ENCODE results near the gene RSBN1L. TPM values are rescaled to one million over a fixed set of nuclear protein-coding genes. Genes with fewer than 3 reads are reported as not detected.
"Not testable (repeated sequence)": the region's sequence is repeated elsewhere in the genome, so short reads cannot be mapped to it uniquely, and the experiment has no call there.

The RSBN1L gene
- total RNA-seq, 2 experiments from 2014 or later, result 30.2 to 32.6 TPM

DNA sequence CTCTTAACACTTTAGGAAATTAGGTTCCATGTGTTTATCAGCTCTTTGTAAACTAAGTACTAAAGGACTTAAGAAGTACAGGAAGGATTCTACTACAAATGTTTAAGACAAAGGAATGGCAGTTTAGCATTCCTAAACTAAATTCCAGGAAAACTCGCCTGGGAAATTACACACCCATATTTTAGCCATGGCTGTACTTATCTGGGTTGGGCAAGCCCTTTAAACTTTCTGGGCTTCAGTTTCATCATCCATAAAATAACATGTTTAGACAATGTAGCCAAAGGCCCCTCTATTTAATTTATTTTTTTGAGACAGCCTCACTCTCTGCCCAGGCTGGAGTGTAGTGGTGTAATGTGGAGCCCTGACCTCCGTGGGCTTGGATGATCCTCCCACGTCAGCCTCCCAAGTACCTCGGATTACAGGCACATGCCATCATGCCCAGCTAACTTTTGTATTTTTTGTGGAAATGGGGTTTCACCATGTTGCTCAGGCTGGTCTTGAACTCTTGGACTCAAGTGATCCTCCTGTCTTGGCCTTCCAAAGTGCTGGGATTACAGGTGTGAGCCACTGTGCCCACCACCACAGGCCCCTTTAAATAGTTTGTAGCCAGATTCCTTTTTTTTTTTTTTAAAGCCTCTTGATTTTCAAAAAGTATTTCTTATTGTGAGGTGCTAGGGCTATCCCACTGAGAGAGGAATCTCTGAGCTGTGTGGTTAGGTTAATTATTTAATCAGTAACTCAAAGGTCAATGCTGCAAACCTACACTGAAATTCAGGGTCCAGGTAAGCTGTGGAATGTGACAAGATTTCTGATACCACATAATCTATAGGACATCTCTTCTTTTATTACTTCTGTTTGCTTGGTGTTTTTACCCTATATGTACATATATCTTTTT is 69.9 kb downstream of the RSBN1L start:
- Mint-ChIP-seq H3K27me3 (no peaks in the 10 kb centered on the region), H3K36me3 (ENCODE audit: low read depth) (peaks cover 19% of the 10 kb centered on the region), H3K4me3 (no peak overlapping the region), H3K4me1 (peaks cover 4% of the 10 kb centered on the region), H3K27ac (peak overlapping the region; percentile 46), H3K9me3 (no peaks in the 10 kb centered on the region)
- no peak for DNase-seq
- POLR2A ChIA-PET, result interaction anchor here (0.6 kb wide), 1 partner anchor 92 kb away, joined by 8 read pairs; no protein-coding TSS in a partner anchor
- CTCF ChIA-PET, result interaction anchor here (0.6 to 1.6 kb wide), 3 partner anchors 22 to 177 kb away, joined by 3 read pairs; no protein-coding TSS in a partner anchor

DNA sequence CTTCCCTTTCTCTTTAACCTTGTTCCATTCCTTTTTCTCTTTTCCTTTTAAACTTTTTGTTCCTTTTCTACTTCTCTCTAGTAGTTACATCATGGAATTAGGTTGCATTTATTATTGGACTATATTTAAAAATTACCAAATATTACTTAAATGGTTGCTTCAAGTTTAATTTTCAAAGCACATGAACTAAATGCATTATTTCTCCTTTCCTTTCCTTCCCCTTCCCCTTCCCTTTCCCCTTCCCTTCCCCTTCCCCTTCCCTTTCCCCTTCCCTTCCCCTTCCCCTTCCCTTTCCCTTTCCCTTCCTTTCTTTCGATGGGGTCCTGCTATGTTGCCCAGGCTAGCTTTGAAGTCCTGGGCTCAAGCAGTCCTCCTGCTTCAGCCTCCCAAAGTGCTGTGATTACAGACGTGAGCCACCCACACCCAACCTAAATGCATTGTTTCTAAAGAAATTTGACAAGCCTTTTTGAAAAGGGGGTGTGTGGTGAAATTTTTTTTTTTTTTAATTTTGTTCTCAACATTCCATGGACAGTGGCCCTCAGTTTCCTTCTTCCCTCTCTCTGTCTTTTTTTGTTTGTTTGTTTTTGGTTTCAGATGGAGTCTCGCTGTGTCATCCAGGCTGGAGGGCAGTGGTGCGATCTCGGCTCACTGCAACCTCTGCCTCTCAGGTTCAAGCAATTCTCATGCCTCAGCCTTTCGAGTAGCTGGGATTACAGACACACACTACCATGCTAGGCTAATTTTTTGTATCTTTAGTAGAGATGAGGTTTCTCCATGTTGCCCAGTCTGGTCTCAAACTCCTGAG is 70.7 kb downstream of the RSBN1L start:
- peaks cover 4% of the 10 kb centered on the region for H3K4me1 Mint-ChIP-seq
- no peak overlapping the region for H3K4me3 Mint-ChIP-seq
- peak overlapping the region; percentile 46 for H3K27ac Mint-ChIP-seq
- no peak for DNase-seq
- ChIA-PET POLR2A (no interaction called here), CTCF (interaction anchor here (0.6 to 1.6 kb wide), 3 partner anchors 9 to 108 kb away, joined by 3 read pairs; no protein-coding TSS in a partner anchor)
- no peaks in the 10 kb centered on the region for H3K27me3 Mint-ChIP-seq
- H3K36me3 Mint-ChIP-seq (ENCODE audit: low read depth), result peaks cover 19% of the 10 kb centered on the region
- H3K9me3 Mint-ChIP-seq, result no peaks in the 10 kb centered on the region

DNA sequence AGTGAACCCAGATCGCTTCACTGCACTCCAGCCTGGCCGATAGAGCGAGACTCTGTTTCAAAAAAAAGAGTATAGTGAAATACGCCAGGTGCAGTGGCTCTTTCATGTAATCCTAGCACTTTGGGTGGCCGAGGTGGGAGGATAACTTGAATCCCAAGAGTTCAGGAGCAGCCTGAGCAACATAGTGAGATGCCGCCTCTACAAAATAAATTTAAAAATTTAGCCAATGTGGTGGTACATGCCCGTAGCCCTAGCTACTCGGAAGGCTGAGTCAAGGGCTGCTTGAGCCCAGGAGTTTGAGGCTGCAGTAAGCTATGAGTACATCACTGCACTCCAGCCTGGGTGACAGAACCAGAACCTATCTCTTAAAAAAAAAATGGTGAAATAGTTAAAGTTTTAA is 74.1 kb downstream of the RSBN1L start:
- POLR2A ChIA-PET, result no interaction called here
- H3K27ac Mint-ChIP-seq, result no peak overlapping the region

GRCh38 chr7:77771901-77772300 is 75.6 kb downstream of the RSBN1L start:
- CTCF ChIA-PET, result interaction anchor here (1.5 kb wide), 1 partner anchor 12 kb away, joined by 4 read pairs; no protein-coding TSS in a partner anchor
- no peak for DNase-seq
- POLR2A ChIA-PET, result no interaction called here
- Mint-ChIP-seq H3K4me1 (peaks cover 2% of the 10 kb centered on the region), H3K4me3 (no peak overlapping the region), H3K27ac (no peak overlapping the region), H3K9me3 (no peaks in the 10 kb centered on the region), H3K27me3 (no peaks in the 10 kb centered on the region), H3K36me3 (ENCODE audit: low read depth) (peaks cover 36% of the 10 kb centered on the region)

More for the DNA sequence above, 74.1 kb downstream of the RSBN1L start:
- peaks cover 2% of the 10 kb centered on the region for H3K4me1 Mint-ChIP-seq
- H3K4me3 Mint-ChIP-seq, result no peak overlapping the region
- DNase-seq, result no peak
- H3K9me3 Mint-ChIP-seq, result no peaks in the 10 kb centered on the region
- peaks cover 32% of the 10 kb centered on the region for H3K36me3 Mint-ChIP-seq (ENCODE audit: low read depth)
- no peaks in the 10 kb centered on the region for H3K27me3 Mint-ChIP-seq
- CTCF ChIA-PET, result no interaction called here

- Mint-ChIP-seq H3K27me3 (no peaks in the 10 kb centered on the region), H3K4me3 (no peak overlapping the region), H3K4me1 (peaks cover 7% of the 10 kb centered on the region), H3K9me3 (no peaks in the 10 kb centered on the region), H3K27ac (peak overlapping the region; percentile 5), H3K36me3 (ENCODE audit: low read depth) (peaks cover 49% of the 10 kb centered on the region)
- CTCF ChIA-PET, result no interaction called here
- POLR2A ChIA-PET, result no interaction called here
- DNase-seq, result no peak
Measured at GRCh38 chr7:77778535-77778934, 82.3 kb downstream of the RSBN1L start.

DNA sequence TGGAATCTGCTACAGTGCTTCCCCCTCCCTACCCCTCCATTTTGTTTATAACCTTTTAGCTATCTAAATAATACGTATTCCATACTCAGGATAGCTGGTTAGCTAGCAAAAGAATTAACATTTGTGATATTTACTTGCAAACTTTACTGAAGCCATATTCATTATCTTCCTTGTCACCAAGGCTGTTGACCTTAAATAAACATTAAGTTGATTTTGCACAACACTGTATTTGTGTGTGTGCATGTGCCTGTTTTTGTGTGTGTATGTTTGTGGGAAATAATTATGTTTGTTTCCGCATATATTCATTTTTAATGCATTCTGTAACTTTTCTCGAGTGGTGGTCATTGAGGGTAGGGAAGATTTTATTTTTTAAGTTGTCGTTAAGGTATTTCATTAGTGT is 86.1 kb downstream of the RSBN1L start:
- ChIA-PET POLR2A (no interaction called here), CTCF (no interaction called here)
- Mint-ChIP-seq H3K4me1 (peaks cover 7% of the 10 kb centered on the region), H3K9me3 (no peaks in the 10 kb centered on the region), H3K27me3 (no peaks in the 10 kb centered on the region), H3K4me3 (no peak overlapping the region), H3K36me3 (ENCODE audit: low read depth) (peaks cover 49% of the 10 kb centered on the region), H3K27ac (no peak overlapping the region)
- DNase-seq, result no peak

DNA sequence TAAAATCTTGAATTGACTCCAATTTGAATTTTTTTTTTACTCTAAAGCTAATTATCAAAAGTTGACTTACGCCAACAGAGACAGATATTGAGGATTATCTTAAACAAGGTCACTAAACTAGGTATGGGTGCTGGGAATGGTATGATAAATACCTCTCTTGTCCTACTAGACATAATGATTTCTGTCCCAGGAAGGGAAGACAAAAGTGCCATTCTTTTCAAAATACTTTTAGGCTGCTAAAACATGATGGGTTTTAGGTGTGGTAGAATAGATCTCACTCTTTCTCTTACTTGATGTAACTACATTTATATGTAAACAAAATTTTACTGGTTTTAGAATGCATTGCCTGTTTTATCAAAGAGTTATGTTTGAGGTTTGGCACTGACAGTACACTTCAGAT is 86.9 kb downstream of the RSBN1L start:
- Mint-ChIP-seq H3K27ac (no peak overlapping the region), H3K4me1 (peaks cover 7% of the 10 kb centered on the region), H3K4me3 (no peak overlapping the region), H3K36me3 (ENCODE audit: low read depth) (peaks cover 48% of the 10 kb centered on the region), H3K27me3 (no peaks in the 10 kb centered on the region), H3K9me3 (no peaks in the 10 kb centered on the region)
- CTCF ChIA-PET, result interaction anchor here (0.5 kb wide), 1 partner anchor 130 kb away, joined by 3 read pairs; no protein-coding TSS in a partner anchor
- POLR2A ChIA-PET, result no interaction called here
- no peak for DNase-seq

DNA sequence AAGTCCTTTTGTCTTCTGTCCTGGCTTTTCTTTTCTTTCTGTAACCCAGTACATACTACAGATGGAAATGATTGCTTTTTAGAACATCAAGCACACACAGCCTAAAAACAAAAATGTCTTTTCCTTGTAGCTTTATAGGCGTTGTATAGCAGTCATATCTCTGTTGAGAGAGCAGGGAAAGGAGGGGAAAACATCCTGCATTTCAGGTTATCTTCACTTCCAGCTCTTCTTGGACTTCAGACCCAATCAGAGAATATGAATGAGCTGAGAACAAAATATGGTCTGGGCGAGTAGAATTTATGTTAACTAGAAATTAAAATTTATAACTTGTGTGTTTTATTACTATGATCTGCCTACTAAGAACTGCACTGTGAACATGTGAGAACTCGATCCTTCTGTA is 87.3 kb downstream of the RSBN1L start:
- POLR2A ChIA-PET, result no interaction called here
- no peak overlapping the region for H3K27ac Mint-ChIP-seq
- CTCF ChIA-PET, result interaction anchor here (0.5 to 0.8 kb wide), 2 partner anchors 59 to 130 kb away, joined by 3 read pairs; no protein-coding TSS in a partner anchor
- H3K4me3 Mint-ChIP-seq, result no peak overlapping the region
- DNase-seq, result no peak
- no peaks in the 10 kb centered on the region for H3K27me3 Mint-ChIP-seq
- H3K9me3 Mint-ChIP-seq, result no peaks in the 10 kb centered on the region
- peaks cover 43% of the 10 kb centered on the region for H3K36me3 Mint-ChIP-seq (ENCODE audit: low read depth)
- H3K4me1 Mint-ChIP-seq, result peaks cover 7% of the 10 kb centered on the region

DNA sequence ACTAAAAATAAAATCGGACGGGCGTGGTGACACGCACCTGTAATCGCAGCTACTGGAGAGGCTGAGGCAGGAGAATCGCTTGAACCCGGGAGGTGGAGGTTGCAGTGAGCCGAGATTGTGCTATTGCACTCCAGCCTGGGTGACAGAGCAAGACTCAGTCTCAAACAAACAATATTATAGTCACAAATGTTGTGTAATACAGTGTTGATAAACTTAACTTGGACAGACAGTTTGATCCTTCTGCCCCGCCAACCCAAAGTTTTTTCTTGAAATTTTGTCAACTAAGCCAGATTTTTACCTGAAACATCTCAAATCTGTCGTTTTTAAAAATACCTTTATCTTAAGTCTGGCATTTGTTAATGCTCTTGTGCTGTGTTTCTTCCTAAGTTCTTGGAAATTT is 88.2 kb downstream of the RSBN1L start:
- POLR2A ChIA-PET, H3K4me1 Mint-ChIP-seq, H3K9me3 Mint-ChIP-seq, H3K27me3 Mint-ChIP-seq, H3K27ac Mint-ChIP-seq, H3K4me3 Mint-ChIP-seq, DNase-seq: not testable (repeated sequence)
- peaks cover 39% of the 10 kb centered on the region for H3K36me3 Mint-ChIP-seq (ENCODE audit: low read depth)
- CTCF ChIA-PET, result interaction anchor here (0.8 kb wide), 1 partner anchor 59 kb away, joined by 3 read pairs; no protein-coding TSS in a partner anchor

GRCh38 chr7:77786018-77786417 is 89.8 kb downstream of the RSBN1L start:
- Mint-ChIP-seq H3K4me1 (peaks cover 3% of the 10 kb centered on the region), H3K4me3 (no peak overlapping the region), H3K36me3 (ENCODE audit: low read depth) (peaks cover 34% of the 10 kb centered on the region), H3K27ac (no peak overlapping the region), H3K9me3 (no peaks in the 10 kb centered on the region), H3K27me3 (no peaks in the 10 kb centered on the region)
- POLR2A ChIA-PET, result no interaction called here
- CTCF ChIA-PET, result no interaction called here
- no peak for DNase-seq

DNA sequence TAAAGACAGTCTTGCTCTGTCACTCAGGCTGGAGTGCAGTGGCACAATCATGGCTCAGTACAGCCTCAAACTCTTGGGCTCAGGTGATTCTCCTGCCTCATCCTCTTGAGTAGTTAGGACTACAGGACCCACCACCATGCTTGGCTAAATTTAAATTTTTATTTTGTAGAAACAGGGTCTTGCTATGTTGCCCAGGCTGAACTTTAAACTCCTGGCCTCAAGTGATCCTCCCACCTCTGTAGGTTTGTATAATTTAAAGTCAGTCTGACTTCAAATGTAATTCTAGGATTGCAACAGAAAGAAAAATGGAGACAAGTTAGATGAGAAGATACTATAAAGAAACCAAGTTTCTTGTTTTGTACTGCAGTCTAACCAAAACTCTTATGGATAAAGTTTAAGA is 90.5 kb downstream of the RSBN1L start:
- Mint-ChIP-seq H3K9me3 (no peaks in the 10 kb centered on the region), H3K4me1 (peaks cover 3% of the 10 kb centered on the region), H3K36me3 (ENCODE audit: low read depth) (peaks cover 32% of the 10 kb centered on the region), H3K27ac (no peak overlapping the region), H3K27me3 (no peaks in the 10 kb centered on the region), H3K4me3 (no peak overlapping the region)
- ChIA-PET POLR2A (no interaction called here), CTCF (interaction anchor here (0.6 to 1.8 kb wide), 2 partner anchors 12 to 148 kb away, joined by 3 to 4 read pairs; no protein-coding TSS in a partner anchor)
- DNase-seq, result no peak

DNA sequence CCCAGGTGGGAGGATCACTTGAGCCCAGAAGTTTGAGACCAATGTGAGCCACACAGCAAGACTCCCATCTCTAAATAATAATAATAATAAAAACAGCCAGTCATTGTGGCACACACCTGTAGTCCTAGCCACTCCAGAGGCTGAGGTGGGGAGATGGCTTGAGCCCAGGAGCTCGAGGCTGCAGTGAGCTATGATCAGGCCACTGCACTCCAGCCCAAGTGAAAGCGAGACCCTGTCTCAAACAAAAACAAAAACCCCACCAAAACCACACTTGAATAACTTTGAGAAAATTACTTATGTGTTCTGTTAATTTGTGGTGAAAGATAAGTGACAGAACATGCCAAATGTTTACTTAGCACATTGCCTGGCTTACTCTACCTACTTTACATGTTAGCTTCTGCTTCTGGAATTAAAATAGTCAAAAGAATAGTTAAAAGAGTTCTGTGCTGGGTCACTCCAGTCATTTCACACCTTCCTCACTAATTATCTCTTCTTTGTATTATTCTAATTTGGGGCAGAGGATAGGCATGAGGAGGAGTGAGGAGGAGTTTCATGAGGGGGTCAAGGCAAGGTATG is 92.2 kb downstream of the RSBN1L start:
- Mint-ChIP-seq H3K4me1 (peaks cover 1% of the 10 kb centered on the region), H3K27ac (no peak overlapping the region), H3K36me3 (ENCODE audit: low read depth) (peaks cover 24% of the 10 kb centered on the region), H3K4me3 (no peak overlapping the region), H3K27me3 (no peaks in the 10 kb centered on the region), H3K9me3 (no peaks in the 10 kb centered on the region)
- CTCF ChIA-PET, result interaction anchor here (1.4 to 1.8 kb wide), 2 partner anchors 14 to 23 kb away, joined by 3 read pairs; no protein-coding TSS in a partner anchor
- DNase-seq, result no peak
- POLR2A ChIA-PET, result interaction anchor here (0.7 kb wide), 1 partner anchor 10 kb away, joined by 3 read pairs; the partner anchor contains the start of gene PHTF2

Measured in activated CD4-positive, alpha-beta T cell treated with anti-CD3 and anti-CD28 coated beads, Interleukin-2, amount 10 ng/mL, durations not matched to agents 7 days and 5 days (primary cell).